SIG-M5 (cell line): ENCODE measurements around the gene CACNA1F.
"Not testable (repeated sequence)": the region's sequence is repeated elsewhere in the genome, so short reads cannot be mapped to it uniquely, and the experiment has no call there.

ENCODE experiments used
- DNase-seq: peaks from one replicate; lab custom pipeline; 2025; lab: John Stamatoyannopoulos, UW

CACNA1F gene

DNA sequence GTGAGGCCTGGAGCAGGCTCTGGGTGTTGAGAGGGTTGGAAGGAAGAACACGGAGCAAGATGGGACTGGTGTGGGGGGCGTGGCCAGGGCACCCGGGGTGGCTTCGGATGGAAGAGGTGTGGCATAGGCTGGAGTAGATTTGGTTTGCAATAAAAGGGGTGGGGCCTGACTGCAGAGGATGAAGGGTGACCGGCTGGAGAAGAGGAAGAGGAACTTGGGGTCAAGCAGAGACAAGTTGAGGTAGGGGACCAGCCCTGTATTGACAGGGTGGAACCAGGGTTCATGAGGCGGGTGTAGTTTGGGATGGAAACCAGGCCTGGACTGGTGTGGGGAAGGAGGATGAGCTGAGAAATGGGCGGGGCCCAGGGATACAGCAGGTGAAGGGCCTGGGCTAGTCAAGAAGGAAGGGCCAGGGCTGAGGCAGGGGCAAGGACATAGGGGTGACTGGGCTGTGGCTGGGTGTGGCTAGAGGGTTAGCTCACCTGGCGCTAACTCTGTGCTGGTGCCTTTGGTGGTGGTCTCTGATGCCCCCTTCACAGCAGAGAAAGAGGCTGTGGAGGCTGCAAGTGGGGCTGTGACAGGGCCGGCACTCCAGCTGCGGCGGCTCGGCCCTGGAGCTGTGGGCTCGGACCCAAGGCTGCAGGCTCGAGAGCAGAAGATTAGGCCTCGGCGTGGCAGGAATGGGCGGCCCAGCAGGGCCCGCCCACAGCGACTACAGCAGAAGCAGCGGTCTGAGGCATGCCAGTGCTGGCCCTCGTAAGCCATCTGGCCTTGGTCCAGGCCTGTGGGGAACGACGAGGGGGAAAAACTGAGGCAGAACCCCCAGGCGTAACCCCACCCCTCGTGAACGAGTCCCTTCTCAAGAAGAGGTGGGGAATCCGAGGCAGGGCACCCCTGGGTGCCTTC lies 56.5 kb downstream of the CACNA1F start:
- DNase-seq, result no peak

DNA sequence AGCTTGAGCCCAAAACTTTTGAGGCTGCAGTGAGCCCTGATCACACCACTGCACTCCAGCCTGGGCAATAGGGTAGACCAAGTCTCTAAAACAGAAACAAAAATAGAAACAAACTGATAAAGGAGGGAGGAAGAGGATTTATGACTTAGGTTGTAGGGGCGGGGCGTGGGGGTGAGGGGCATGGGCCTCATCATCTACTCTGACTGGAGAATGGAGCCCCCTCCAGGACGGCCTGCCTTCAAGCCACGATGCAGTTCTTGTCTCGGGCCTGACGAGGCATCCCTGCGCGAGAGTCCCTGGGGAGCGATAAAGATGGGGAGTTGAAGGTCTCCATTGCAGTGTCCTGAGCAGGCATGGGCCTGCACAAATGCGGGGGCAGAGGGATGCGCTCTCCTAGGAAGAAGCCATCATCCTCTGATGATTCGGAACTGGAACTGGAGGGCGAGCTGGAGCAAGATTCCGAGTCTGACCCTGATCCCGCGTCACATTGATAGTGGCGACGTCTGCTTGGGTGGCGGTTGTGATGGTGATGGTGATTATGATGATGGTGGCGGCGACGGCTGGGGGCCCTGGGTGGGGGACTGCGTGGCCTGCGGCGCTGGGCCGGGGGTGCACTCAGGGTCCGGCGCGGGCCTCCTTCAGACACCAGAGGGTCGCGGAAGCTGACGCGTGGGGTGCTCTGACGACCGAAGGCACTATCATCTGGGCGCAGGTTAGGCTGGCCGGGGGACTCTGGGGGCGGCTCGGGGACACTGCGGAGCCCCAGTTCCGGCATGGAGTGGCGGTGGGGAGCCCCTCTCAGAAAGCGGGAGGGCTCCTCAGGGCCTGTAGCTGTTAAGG lies 57.5 kb downstream of the CACNA1F start:
- DNase-seq, result no peak

DNA sequence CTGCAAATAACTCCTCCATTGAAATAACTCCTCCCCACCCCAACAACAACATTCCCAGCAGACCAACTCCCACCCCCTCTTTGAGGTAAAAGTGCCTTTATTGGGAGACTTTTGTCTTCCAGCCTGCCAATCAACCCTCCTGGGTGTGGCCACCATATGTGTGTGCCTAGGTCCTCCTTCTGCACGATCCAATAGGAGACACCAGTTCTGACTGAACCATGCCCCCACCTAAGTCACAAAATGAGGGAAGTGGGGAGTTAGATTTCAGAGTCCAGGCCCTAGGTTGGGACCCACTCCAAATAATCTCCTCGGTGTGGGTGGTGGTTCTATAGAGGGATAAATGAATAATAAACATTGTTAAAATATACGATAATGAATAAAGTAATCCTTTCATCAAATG lies 58.4 kb downstream of the CACNA1F start:
- DNase-seq, result no peak

DNA sequence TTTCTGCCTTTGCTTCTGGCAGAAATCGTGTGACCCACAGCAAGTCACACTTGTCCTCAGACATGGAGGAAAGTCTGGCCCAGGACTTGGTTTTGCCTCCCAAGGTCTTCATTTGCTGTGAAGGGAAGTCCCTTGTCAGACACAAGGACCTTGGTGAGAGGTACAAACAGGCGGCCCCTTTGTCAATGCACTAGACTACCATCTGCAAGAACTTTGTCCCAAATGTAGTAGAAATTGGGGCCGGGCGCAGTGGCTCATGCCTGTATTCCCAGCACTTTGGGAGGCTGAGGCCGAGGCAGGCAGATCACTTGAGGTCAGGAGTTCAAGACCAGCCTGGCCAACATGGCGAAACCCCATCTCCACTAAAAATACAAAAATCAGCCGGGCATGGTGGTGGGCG lies 59.6 kb downstream of the CACNA1F start:
- not testable (repeated sequence) for DNase-seq

DNA sequence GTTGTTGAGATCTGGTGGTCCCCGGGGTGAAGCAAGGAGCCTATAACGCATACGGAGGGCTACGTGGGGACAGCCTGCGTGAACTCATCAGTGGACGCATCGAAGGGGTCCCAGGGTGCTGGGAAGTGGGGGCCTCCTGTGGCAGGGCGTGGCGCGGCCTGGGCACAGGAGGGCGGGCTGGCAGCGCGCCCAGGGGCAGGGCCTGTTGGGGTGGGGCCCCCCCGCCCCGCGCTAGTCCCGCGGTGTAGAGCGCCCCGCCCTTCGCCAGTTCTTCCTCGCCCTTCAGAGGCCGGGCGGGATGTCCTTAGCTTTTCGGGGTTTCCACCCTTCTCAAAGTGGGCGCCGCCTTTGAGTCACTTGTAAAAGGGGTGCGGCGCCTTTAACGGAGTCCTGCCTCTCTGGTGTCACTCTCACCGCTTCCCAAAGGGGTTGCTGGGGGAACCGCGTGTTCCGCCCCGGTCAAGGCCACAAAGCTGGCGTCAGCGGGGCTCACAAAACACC lies 60.8 kb downstream of the CACNA1F start:
- peak; percentile 2 for DNase-seq

DNA sequence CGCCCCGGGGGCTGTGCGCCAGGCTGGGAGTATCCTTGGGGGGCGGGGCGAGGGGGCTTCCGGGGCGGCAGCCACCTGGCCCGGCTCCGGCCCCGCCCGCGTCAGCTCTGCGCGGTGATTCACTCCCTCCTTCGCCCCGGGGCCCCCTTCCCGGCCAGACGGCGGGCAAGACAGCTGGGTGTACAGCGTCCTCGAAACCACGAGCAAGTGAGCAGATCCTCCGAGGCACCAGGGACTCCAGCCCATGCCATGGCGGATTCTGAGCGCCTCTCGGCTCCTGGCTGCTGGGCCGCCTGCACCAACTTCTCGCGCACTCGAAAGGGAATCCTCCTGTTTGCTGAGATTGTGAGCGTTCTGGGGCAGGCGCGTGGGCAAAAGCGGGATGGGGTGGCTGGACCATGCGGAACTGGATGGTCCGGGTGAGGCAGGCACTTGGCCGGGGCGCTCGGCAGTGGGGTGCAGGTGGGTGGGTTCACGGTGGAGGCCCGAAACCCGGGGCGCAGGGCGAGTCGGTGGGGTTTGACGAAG lies 61.3 kb downstream of the CACNA1F start, which contains the start of gene PLP2:
Gene PLP2, plus strand, starts transcription at position 147 of the 528 bp plus-strand sequence. Its CDS starts 103 bp downstream, at position 250.
- DNase-seq, result no peak

DNA sequence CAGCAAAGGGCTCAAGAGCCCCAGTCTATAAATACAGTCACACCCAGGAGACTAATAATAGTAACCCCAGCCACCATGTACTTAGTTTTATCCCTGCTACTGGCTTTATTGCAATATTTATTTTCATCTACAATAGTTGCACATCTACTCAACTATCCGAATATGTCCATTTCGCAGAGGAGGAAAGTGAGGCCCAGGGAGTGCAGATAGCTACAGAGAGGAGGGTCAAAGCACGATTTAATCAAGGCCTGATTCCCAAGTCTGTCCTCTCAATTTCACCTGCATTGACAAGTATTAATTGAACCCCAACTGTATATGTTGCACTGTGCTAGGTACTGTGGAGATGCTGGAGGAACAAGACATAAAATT lies 65.4 kb downstream of the CACNA1F start:
- DNase-seq, result no peak

DNA sequence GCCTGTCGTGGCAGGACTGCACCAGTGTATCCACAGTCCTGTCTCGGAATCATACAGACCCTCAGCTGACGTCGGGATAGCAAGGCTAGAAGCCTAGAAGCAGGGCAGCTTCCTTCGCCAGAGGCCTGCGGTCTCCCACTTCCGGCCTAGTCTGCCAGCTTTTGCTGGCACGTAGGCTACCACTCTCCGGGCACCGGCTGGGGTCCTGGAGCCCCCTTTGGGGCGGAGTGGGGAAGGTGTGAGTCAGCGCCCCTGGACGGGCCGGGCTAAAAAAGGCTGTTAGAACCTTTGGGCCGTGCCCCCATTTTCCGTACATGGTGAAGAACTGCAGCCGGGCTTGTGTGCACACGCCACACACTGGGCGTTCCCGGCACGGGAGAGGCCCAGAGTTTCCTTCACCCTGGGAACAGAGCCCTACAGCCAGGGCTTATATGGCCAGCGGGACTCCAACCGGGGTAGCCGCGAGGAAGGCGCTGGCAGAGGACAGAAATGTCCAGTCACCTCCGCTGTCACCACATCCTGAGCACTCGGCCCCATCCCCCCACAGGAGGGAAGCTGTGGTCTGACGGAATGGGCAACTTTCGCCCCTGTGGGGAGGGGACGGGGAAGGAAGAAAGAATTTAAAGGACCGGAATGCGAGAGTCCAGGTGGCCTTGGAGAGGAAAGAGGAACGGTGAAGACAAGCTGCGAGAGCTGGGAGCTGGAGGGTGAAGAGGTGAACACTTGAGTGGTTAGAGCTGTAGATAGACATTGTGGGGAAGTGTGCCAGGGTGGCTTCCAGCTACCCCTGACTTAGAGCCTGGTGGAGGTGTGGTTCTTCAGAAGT lies 66.0 kb downstream of the CACNA1F start:
- peak; percentile 36 for DNase-seq

DNA sequence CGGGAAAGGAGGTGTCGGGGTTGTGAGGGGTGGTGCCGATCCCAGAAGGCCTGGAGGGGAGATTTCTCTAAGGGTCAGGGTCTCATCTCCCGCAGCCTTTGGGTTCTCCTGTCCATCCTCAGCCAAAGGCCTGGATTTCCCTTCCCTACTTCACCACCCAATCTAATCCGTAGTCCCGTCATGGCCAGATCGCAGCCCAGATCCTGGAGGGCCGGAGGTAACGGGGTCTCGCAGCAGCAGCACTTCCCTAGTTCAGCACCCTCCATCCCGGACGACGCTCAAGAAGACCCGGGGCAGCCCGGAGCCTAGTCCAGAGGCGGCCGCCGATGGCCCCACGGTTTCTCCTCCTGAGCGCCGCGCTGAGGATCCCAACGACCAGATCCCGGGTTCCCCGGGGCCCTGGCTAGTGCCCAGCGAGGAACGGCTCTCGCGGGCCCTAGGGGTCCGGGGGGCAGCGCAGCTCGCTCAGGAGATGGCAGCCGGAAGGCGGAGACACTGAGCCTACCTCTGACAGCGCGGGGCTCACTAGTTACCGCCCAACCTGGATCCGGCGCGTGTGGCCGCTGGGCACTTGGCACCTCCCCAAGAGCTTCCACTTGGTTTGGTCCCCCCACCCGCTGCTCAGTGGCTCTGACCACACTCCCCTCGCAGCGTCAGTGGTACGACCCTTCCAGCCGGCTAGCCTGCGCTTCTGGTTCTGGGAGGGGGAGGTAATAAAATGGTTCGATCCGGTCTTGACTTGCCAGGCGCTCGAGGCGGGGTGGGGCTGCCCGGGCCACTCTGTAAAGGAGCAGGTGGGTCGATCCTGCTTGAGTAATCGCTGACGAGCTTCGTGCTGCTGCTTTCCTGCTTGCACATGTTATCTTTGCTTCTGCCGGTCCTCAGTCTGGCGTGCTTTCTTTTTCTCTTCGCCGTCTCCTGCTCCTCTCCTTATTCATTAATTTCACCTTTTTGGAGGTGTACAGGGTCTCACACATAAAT lies 66.9 kb downstream of the CACNA1F start:
- peak; percentile 63 for DNase-seq

DNA sequence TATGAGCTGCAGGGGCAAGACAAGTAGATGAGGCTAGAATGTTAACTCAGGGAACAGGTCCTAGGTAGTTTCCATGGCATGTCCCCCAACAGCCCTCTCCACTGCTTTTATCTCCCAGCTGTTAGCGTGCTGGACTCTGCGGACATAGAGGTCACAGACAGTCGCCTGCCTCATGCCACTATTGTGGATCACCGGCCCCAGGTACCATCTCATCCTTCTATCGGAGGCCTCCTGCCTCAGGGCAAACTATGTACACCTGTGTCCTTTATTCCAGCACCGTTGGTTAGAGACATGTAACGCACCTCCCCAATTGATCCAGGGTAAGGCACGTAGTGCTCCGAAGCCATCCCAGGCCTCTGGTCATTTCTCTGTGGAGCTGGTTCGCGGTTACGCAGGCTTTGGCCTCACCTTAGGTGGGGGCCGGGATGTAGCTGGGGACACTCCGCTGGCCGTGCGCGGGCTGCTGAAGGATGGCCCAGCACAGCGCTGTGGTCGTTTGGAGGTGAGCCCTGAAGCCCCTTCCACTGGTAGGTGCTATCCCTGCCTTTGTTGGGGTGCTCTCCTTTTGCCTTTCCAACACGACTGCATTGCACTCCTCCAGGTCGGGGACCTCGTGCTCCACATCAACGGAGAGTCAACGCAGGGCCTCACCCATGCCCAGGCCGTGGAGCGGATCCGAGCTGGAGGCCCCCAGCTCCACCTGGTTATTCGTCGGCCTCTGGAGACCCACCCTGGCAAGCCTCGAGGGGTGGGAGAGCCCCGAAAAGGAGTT lies 68.4 kb downstream of the CACNA1F start:
- no peak for DNase-seq

DNA sequence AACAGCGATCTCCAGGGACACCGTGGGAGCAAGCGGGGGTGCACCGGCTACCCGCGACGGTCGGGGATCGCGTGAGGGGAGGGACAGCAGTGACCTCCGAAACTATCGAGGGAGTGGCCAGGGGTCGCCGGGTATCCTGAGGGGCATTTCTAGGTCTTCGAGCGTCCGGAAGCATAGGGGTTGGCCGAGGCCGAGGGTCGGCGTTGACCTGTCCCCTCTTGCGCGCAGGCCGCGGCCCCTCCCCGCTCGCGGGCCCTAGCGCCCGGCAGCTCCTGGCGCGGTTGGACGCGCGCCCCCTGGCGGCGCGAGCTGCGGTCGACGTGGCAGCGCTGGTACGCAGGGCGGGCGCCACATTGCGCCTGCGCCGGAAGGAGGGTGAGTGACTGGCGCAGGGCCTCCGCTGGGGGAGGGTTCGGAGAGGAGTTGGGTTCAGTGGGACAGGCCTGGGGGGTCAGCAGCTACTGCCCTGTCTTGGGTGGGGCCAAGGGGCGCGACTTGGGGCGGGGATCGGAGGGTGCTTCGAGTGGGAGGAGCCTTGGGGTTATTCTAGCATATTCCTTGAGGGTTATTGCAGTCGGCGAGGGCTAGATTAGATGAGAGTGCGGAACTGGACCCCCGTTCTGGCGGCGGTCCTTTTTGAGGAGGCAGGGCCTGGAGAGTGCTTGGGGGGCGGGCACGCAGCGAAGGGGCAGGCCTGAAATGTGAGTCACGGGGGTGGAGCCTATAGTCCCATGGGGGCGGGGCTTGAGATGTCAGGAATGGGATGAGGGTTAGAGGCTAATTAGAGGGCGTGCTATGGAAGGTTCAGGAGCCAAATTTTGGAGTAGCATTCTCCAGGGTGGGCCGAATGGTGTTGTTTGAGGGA lies 69.4 kb downstream of the CACNA1F start:
- no peak for DNase-seq

DNA sequence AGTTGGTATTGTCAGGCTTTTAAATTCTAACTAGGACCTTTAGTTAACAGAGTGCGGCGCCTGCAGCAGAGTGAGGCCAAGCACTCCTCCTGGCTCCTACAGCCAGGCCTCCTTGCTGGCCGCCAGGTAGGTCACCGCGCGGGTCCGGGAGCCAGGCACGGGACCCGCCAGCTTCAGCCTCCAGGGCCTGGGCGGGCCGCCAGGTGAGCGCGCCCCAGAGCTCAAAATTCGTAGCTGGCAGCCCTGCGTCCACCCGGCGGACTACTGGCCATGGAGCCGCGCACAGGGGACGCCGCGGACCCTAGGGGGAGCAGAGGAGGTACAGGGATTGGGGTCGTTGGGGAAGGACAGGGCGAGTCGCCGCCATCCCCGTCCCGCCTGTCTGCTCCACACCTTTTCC lies 70.5 kb downstream of the CACNA1F start, which contains the start of gene MAGIX:
Gene MAGIX, plus strand, starts transcription at position 139 of the 400 bp plus-strand sequence. Its CDS starts 132 bp downstream, at position 271.
- DNase-seq, result no peak

DNA sequence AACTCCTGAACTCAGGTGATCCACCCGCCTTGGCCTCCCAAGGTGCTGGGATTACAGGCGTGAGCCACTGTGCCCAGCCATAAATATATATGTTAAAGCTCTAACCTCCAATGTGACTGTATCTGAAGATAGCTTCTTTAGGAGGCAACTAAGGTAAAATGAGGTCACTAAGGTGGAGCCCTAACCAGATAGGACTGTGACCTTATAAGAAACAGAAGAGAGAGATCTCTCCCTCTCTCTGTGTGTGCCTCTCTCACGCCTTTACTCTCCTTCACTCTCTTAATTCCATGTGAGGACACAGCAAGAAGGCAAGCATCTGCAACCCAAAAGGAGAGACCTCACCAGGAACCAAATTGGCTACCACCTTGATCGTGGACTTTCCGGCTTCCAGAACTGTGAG lies 71.5 kb downstream of the CACNA1F start:
- DNase-seq, result no peak

DNA sequence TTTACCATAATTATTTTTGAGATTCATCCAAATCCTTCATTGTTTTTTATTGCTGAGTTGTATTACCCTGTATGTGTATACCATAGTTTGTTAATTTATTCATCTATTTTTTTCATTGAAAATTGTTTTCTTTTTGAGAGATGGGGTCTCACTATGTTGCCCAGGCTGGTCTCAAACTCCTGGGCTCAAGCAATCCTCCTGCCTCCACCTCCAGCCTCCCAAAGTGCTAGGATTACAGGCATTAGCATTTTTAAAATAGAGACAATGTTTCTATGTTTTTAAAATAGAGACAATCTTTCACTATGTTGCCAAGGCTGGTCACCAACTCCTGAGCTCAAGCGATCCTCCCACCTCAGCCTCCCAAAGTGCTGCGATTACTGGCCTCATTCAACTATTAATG lies 72.2 kb downstream of the CACNA1F start:
- DNase-seq, result no peak

DNA sequence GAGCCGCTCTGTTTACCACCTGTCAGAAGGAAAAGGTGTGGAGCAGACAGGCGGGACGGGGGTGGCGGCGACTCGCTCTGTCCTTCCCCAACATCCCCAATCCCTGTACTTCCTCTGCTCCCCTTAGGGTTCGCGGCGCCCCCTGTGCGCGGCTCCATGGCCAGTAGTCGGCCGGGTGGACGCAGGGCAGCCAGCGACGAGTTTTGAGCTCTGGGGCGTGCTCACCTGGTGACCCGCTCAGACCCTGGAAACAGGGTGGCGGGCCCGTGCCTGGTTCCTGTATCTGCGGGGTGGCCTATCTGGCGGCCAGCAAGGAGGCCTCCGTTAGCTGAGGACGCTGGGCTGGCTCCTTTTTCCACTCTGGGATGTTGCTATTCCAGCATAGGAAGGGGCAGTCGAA lies 75.9 kb downstream of the CACNA1F start:
- DNase-seq, result no peak

DNA sequence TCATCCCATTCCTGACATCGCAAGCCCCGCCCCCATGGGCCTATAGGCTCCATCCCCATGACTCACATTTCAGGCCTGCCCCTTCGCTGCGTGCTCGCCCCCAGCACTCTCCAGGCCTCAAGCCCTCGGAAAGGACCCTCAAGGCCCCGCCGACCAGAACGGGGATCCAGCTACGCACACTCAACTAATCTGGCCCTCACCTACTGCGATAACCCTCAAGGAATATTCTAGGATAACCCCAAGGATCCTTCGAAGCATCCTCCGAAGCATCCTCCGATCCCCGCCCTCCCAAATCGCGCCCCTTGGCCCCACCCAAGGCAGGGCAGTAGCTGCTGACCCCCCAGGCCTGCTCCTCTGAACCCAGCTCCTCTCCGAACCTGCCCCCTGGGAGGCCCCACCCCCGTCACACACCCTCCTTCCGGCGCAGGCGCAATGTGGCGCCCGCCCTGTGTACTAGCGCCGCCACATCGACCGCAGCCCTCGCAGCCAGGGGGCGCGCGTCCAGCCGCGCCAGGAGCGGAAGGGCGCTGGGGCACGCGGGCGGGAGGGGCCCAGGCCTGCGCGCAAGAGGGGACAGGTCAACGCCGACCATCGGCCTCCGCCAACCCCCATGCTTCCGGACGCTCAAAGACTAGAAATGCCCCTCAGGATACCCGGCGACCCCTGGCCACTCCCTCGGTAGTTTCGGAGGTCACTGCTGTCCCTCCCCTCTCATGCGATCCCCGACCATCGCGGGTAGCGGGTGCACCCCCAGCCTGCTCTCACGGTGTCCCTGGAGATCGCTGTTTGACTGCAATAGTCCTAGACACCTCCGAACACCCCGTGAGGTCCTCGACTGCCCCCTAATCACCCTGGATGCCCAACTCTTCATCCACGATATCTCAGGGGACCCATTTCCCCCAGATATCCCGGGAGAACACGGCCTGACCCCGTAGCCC lies 77.0 kb downstream of the CACNA1F start:
- no peak for DNase-seq

DNA sequence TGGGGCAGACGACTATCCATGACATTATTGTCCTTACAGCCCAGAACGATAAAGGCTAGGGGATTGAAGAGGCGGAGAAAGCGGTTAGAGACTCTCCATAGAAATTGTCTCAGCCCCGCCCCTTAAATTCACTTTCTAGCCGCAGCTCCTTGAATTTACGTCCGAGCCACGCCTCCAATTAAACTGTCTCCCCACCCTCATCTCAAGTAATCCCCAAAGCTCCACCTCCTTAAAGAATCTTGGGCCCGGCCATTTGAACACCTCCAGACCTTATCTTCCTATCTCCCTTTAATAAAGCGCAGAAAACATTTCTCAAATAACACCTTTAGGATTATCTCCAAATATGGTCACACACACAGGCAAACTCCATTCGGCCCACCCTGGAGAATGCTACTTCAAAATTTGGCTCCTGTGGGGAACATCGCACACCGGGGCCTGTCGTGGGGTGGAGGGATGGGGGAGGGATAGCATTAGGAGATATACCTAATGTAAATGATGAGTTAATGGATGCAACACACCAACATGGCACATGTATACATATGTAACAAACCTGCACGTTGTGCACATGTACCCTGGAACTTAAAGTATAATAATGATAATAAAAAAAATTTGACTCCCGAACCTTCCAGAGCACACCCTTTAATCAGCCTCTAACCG lies 77.8 kb downstream of the CACNA1F start:
- no peak for DNase-seq
